ENCODE results near the gene FAM151B.
"Not testable (repeated sequence)": the region's sequence is repeated elsewhere in the genome, so short reads cannot be mapped to it uniquely, and the experiment has no call there.

The FAM151B gene

GRCh38 chr5:80480354-80480753, 7.5 kb upstream of the FAM151B start:
- H3K9me3 ChIP-seq (ENCODE audit: control insufficient read depth, low read length): peaks cover 23% of the 10 kb centered on the region
- DNase-seq (ENCODE audit: low read depth): no peak
- H3K36me3 ChIP-seq (ENCODE audit: control insufficient read depth, insufficient read depth, low read length, severe bottlenecking): peaks cover 37% of the 10 kb centered on the region
- H3K4me3 ChIP-seq (ENCODE audit: low read length): no peak overlapping the region
- no peak overlapping the region for H3K9ac ChIP-seq (ENCODE audit: low read length)
- H3K27me3 ChIP-seq (replicated peaks; ENCODE audit: control insufficient read depth, insufficient read depth, low read length): no peaks in the 10 kb centered on the region
- H3K4me1 ChIP-seq (ENCODE audit: control insufficient read depth, insufficient read depth, low read length): peaks cover 6% of the 10 kb centered on the region

DNA sequence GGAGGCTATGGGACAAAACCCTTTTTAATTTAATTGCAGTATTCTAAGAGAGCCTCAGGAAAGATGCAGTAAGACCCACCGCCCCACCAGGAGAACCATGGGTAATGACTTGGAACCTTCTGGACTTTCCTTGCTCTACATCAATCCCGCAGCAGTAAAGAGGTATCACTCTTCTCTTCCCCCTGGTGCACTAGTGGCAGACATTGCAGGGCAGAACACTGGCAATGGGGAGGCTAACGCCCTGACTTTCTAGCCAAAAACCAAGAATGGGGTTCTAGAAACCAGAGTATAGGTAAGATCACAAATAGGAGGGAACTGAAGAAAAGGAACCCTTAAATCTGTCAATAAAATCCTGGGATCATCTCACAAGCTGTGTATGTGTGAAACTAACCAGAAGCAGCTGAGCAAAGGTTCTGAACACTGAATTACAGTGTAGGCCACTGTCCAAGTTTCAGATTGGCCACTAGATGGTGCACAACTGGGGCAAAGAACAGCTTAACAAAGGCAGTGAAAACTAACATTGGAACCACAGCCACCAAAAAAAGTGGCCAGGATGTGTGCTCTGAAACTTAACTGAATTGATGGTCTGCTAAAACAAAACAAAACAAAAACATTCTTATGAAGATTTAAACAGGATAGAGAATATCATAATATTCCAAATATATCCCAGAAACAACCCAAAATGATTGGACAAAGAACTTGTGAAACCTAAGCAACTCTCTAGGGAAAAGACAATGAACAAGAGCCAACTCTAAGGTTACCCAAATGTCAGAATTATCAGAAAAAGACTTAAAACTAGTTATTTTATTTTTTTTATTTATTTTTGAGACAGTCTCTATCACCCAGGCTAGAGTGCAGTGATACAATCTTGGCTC, 6.6 kb upstream of the FAM151B start:
- Histone ChIP-seq H3K9ac (ENCODE audit: low read length) (no peak overlapping the region), H3K4me1 (ENCODE audit: control insufficient read depth, insufficient read depth, low read length) (peaks cover 6% of the 10 kb centered on the region), H3K36me3 (ENCODE audit: control insufficient read depth, insufficient read depth, low read length, severe bottlenecking) (peaks cover 29% of the 10 kb centered on the region), H3K27me3 (replicated peaks; ENCODE audit: control insufficient read depth, insufficient read depth, low read length) (no peaks in the 10 kb centered on the region), H3K4me3 (ENCODE audit: low read length) (no peak overlapping the region), H3K9me3 (ENCODE audit: control insufficient read depth, low read length) (peaks cover 23% of the 10 kb centered on the region)
- peak; percentile 70 for DNase-seq (ENCODE audit: low read depth)

DNA sequence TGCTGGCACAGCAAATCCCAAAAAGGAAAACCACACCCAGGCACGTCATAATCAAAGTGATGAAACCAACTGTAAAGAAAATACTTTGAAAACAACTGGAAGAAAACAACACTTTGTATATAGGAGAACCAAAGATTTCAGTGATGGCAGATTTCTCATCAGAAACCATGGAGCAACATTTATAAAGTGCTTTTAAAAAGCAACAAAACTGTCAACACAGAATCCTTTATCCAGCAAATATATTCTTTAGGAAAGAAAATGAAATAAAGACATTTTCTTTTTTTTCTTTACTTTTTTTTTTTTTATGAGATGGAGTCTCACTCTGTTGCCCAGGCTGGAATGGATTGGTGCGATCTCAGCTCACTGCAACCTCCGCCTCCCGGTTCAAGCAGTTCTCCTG, 5.3 kb upstream of the FAM151B start:
- Histone ChIP-seq H3K4me1 (ENCODE audit: control insufficient read depth, insufficient read depth, low read length) (peaks cover 9% of the 10 kb centered on the region), H3K4me3 (ENCODE audit: low read length) (no peak overlapping the region), H3K27me3 (replicated peaks; ENCODE audit: control insufficient read depth, insufficient read depth, low read length) (no peaks in the 10 kb centered on the region), H3K36me3 (ENCODE audit: control insufficient read depth, insufficient read depth, low read length, severe bottlenecking) (peaks cover 23% of the 10 kb centered on the region), H3K9me3 (ENCODE audit: control insufficient read depth, low read length) (peaks cover 23% of the 10 kb centered on the region), H3K9ac (ENCODE audit: low read length) (no peak overlapping the region)
- DNase-seq (ENCODE audit: low read depth): no peak

DNA sequence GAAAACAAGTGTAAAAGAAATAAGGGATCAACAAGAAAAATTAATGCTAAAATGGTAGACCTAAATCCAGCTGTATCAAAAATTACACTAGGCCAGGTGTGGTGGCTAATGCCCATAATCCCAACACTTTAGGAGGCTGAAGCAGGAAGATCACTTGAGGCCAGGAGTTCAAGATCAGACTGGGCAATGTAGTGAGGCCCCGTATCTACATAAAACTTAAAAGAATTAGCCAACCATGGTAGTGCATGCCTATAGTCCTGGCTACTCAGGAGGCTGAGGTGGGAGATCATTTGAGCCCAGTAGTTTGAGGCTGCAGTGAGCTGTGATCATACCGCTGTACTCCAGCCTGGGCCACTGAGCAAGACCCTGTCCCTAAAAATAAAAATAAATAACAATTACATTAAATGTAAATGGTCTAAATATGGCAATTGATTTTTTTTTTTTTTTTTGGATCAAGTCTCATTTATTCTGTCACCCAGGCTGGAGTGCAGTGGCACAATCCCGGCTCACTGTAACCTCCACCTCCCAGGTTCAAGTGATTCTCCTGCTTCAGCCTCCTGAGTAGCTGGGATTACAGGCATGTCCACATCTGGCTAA, 4.2 kb upstream of the FAM151B start:
- DNase-seq (ENCODE audit: low read depth): no peak
- Histone ChIP-seq H3K9ac (ENCODE audit: low read length) (no peak overlapping the region), H3K4me3 (ENCODE audit: low read length) (no peak overlapping the region), H3K9me3 (ENCODE audit: control insufficient read depth, low read length) (peaks cover 23% of the 10 kb centered on the region), H3K27me3 (replicated peaks; ENCODE audit: control insufficient read depth, insufficient read depth, low read length) (no peaks in the 10 kb centered on the region), H3K4me1 (ENCODE audit: control insufficient read depth, insufficient read depth, low read length) (peaks cover 12% of the 10 kb centered on the region), H3K36me3 (ENCODE audit: control insufficient read depth, insufficient read depth, low read length, severe bottlenecking) (peaks cover 23% of the 10 kb centered on the region)

GRCh38 chr5:80487444-80487828, 464 bp upstream of the FAM151B start:
- H3K9me3 ChIP-seq (ENCODE audit: control insufficient read depth, low read length): peaks cover 19% of the 10 kb centered on the region

GRCh38 chr5:80491296-80491695, 3.4 kb downstream of the FAM151B start:
- Histone ChIP-seq H3K9ac (ENCODE audit: low read length) (no peak overlapping the region), H3K9me3 (ENCODE audit: control insufficient read depth, low read length) (no peaks in the 10 kb centered on the region), H3K4me1 (ENCODE audit: control insufficient read depth, insufficient read depth, low read length) (peaks cover 9% of the 10 kb centered on the region), H3K27me3 (replicated peaks; ENCODE audit: control insufficient read depth, insufficient read depth, low read length) (no peaks in the 10 kb centered on the region), H3K4me3 (ENCODE audit: low read length) (no peak overlapping the region), H3K36me3 (ENCODE audit: control insufficient read depth, insufficient read depth, low read length, severe bottlenecking) (no peaks in the 10 kb centered on the region)
- no peak for DNase-seq (ENCODE audit: low read depth)

More at GRCh38 chr5:80487444-80487828, 464 bp upstream of the FAM151B start:
- H3K27me3 ChIP-seq (replicated peaks; ENCODE audit: control insufficient read depth, insufficient read depth, low read length): no peaks in the 10 kb centered on the region
- H3K4me1 ChIP-seq (ENCODE audit: control insufficient read depth, insufficient read depth, low read length): peaks cover 9% of the 10 kb centered on the region
- H3K4me3 ChIP-seq (ENCODE audit: low read length): peak overlapping the region; percentile 97
- peak overlapping the region; percentile 89 for H3K9ac ChIP-seq (ENCODE audit: low read length)
- H3K36me3 ChIP-seq (ENCODE audit: control insufficient read depth, insufficient read depth, low read length, severe bottlenecking): peaks cover 11% of the 10 kb centered on the region
- DNase-seq (ENCODE audit: low read depth): no peak

- Histone ChIP-seq H3K4me1 (ENCODE audit: control insufficient read depth, insufficient read depth, low read length) (peaks cover 5% of the 10 kb centered on the region), H3K9me3 (ENCODE audit: control insufficient read depth, low read length) (no peaks in the 10 kb centered on the region), H3K4me3 (ENCODE audit: low read length) (no peak overlapping the region), H3K36me3 (ENCODE audit: control insufficient read depth, insufficient read depth, low read length, severe bottlenecking) (no peaks in the 10 kb centered on the region), H3K9ac (ENCODE audit: low read length) (no peak overlapping the region), H3K27me3 (replicated peaks; ENCODE audit: control insufficient read depth, insufficient read depth, low read length) (no peaks in the 10 kb centered on the region)
- DNase-seq (ENCODE audit: low read depth): no peak
These were observed 4.8 kb downstream of the FAM151B start for GRCh38 chr5:80492741-80493140.

GRCh38 chr5:80493443-80493842, 5.5 kb downstream of the FAM151B start:
- not testable (repeated sequence) for H3K36me3 ChIP-seq (ENCODE audit: control insufficient read depth, insufficient read depth, low read length, severe bottlenecking); H3K27me3 ChIP-seq (replicated peaks; ENCODE audit: control insufficient read depth, insufficient read depth, low read length); H3K4me1 ChIP-seq (ENCODE audit: control insufficient read depth, insufficient read depth, low read length); H3K9me3 ChIP-seq (ENCODE audit: control insufficient read depth, low read length); H3K9ac ChIP-seq (ENCODE audit: low read length); H3K4me3 ChIP-seq (ENCODE audit: low read length)
- DNase-seq (ENCODE audit: low read depth): peak; percentile 26

DNA sequence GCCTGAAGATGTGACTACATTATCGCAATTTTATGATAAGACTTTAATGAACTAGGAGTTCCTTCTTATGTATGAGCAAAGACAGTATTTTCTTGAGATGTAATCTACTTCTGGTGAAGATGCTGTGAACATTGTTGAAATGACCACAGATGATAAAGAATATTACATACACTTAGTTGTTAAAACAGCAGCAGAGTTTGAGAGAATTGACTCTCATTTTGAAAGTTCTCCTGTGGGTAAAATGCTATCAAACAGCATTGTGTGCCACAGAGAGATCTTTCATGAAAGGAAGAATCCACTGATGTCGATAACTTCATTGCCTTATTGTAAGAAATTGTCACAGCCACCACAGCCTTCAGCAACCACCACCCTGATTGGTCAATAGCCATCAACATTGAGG, 8.0 kb downstream of the FAM151B start:
- Histone ChIP-seq H3K4me3 (ENCODE audit: low read length) (no peak overlapping the region), H3K4me1 (ENCODE audit: control insufficient read depth, insufficient read depth, low read length) (no peaks in the 10 kb centered on the region), H3K9me3 (ENCODE audit: control insufficient read depth, low read length) (no peaks in the 10 kb centered on the region), H3K36me3 (ENCODE audit: control insufficient read depth, insufficient read depth, low read length, severe bottlenecking) (no peaks in the 10 kb centered on the region), H3K27me3 (replicated peaks; ENCODE audit: control insufficient read depth, insufficient read depth, low read length) (no peaks in the 10 kb centered on the region), H3K9ac (ENCODE audit: low read length) (no peak overlapping the region)
- no peak for DNase-seq (ENCODE audit: low read depth)

GRCh38 chr5:80502800-80503199, 14.9 kb downstream of the FAM151B start:
- no peak for DNase-seq (ENCODE audit: low read depth)
- H3K36me3 ChIP-seq (ENCODE audit: control insufficient read depth, insufficient read depth, low read length, severe bottlenecking): no peaks in the 10 kb centered on the region
- peaks cover 4% of the 10 kb centered on the region for H3K4me1 ChIP-seq (ENCODE audit: control insufficient read depth, insufficient read depth, low read length)
- H3K9ac ChIP-seq (ENCODE audit: low read length): no peak overlapping the region
- H3K9me3 ChIP-seq (ENCODE audit: control insufficient read depth, low read length): no peaks in the 10 kb centered on the region
- no peak overlapping the region for H3K4me3 ChIP-seq (ENCODE audit: low read length)
- no peaks in the 10 kb centered on the region for H3K27me3 ChIP-seq (replicated peaks; ENCODE audit: control insufficient read depth, insufficient read depth, low read length)

- H3K4me3 ChIP-seq (ENCODE audit: low read length): no peak overlapping the region
- no peaks in the 10 kb centered on the region for H3K27me3 ChIP-seq (replicated peaks; ENCODE audit: control insufficient read depth, insufficient read depth, low read length)
- H3K9me3 ChIP-seq (ENCODE audit: control insufficient read depth, low read length): no peaks in the 10 kb centered on the region
- no peak overlapping the region for H3K9ac ChIP-seq (ENCODE audit: low read length)
- no peaks in the 10 kb centered on the region for H3K36me3 ChIP-seq (ENCODE audit: control insufficient read depth, insufficient read depth, low read length, severe bottlenecking)
- H3K4me1 ChIP-seq (ENCODE audit: control insufficient read depth, insufficient read depth, low read length): peaks cover 4% of the 10 kb centered on the region
- no peak for DNase-seq (ENCODE audit: low read depth)
These were observed 15.7 kb downstream of the FAM151B start for GRCh38 chr5:80503641-80504040.
